GM12891 (cell line): Measurements from ENCODE around the gene COL25A1.

Source experiments
- DNase-seq: peaks from one replicate; pipeline ENCODE4 v3.0.0; 2011; ENCODE audit warnings: low spot score; ENCODE audit not compliant: insufficient read length
- FAIRE-seq: peaks from 2 replicates; lab custom pipeline; 2011; peaks lifted over from hg19 to GRCh38; lab: Jason Lieb, UNC
- PAX5 ChIP-seq: IDR thresholded peaks from 2 replicates; pipeline ENCODE4 v1.6.1; 2011; ENCODE audit warnings: low read length, moderate library complexity, mild to moderate bottlenecking; ENCODE audit not compliant: insufficient read depth, severe bottlenecking
- POLR2A ChIP-seq: IDR thresholded peaks from 2 replicates; pipeline ENCODE4 v1.6.1; 2011; ENCODE audit warnings: low read depth, low read length, control low read depth
- POLR2AphosphoS5 ChIP-seq: IDR thresholded peaks from 2 replicates; pipeline ENCODE4 v1.6.1; 2011; ENCODE audit warnings: low read depth, low read length, control low read depth
- POU2F2 ChIP-seq: IDR thresholded peaks from 2 replicates; pipeline ENCODE4 v1.6.1; 2011; ENCODE audit warnings: low read depth, mild to moderate bottlenecking, control low read depth, low read length, moderate library complexity
- SPI1 ChIP-seq: IDR thresholded peaks from 2 replicates; pipeline ENCODE4 v1.6.1; 2011; ENCODE audit warnings: low read depth, low read length, control low read depth
- TAF1 ChIP-seq: IDR thresholded peaks from 2 replicates; pipeline ENCODE4 v1.6.1; 2011; ENCODE audit warnings: low read depth, low read length, control low read depth

The COL25A1 gene

DNA sequence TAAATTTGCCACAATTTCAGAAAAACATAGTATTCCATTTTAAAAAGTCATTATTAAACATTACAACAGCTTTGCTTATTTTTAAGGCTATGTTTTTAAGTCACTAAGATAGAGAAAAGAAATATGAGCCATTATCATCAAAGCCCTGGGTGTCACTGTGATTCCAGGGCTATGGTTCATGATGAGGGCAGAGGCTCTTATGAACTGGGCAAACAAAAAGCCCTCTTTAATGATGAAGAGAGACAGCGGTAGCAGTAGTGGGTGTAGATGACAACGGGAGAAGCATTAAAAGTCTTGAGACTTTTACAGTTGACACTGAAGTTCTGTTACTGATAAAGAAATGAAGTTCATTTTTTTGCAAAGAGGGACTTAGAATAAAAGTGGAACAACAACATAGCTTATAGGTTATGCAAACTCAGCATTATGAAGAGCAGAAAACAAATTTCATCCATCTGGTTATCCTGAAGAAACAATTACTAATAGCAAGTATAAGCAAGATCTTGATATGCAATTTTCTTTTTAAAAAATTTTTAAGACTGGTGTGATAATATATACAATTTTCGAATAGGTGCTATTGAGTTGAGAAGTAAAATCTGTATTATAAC is 336.9 kb downstream of the COL25A1 start:
- DNase-seq (no peak), FAIRE-seq (no peak)
- no peak for TF ChIP-seq POLR2A
- TF ChIP-seq POLR2AphosphoS5, result no peak
- TF ChIP-seq SPI1, result no peak
- no peak for TF ChIP-seq POU2F2
- no peak for TF ChIP-seq TAF1
- no peak for TF ChIP-seq PAX5

DNA sequence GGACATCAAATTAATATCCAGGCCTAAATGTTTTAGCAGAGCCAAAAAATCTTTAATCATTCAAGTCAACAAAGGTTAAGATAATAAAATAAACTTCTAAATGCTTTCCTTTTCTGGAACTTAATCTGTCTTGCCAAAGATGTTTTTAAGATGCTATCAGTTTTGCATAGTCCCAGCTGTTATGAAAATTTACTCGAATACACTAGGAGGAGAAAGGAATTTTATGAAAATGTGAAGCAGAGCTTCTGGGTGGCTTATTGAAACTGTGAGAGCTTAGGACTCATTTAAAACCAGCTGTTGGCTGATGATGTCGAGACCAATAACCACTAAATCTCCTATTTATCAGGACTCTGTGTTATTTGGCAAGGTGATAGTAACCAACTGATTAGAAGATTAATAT is 337.4 kb downstream of the COL25A1 start:
- FAIRE-seq, result no peak
- TF ChIP-seq POLR2AphosphoS5, result no peak
- DNase-seq, result no peak

DNA sequence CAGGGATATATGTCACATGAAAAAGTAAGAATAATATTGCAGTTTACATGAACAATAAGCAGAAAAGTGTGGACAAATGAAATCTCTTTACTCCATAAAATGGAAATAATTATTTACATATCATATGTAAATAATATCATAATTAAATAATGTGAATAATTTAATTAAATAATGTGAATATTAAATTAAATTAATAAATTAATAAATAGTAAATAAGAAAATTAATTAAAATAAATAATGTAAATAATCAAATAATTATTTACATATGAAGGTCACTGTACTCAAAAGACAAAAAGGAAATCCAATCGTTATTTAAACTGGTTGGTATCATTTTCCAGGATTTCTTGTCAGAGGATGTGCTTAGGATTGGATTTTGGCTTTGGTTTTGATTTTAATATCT is 338.5 kb downstream of the COL25A1 start:
- TF ChIP-seq PAX5, result no peak
- no peak for TF ChIP-seq POLR2A
- TF ChIP-seq POU2F2, result no peak
- no peak for TF ChIP-seq POLR2AphosphoS5
- no peak for TF ChIP-seq SPI1
- no peak for TF ChIP-seq TAF1
- DNase-seq (no peak), FAIRE-seq (no peak)

DNA sequence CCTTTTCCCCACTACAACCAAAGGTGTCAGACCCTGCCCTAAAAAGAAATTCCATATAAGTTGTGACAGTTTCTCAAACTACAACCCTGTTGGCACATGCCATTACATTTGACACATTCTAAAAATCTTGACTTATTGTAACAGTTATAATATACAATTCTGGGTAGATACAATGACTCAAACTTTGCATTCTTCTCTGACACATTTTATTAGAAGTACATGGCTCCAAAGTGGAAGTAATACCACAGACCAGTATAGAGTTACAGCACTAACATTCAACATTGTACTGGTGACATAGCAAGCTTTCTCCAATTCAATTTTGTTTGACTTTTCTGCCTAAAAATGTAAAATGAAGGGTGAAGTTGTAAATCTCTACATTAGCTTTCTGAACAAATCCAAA is 343.0 kb downstream of the COL25A1 start:
- DNase-seq, result no peak
- FAIRE-seq, result no peak
- no peak for TF ChIP-seq POU2F2
- no peak for TF ChIP-seq SPI1
- no peak for TF ChIP-seq TAF1
- TF ChIP-seq POLR2AphosphoS5, result no peak
- TF ChIP-seq PAX5, result no peak

DNA sequence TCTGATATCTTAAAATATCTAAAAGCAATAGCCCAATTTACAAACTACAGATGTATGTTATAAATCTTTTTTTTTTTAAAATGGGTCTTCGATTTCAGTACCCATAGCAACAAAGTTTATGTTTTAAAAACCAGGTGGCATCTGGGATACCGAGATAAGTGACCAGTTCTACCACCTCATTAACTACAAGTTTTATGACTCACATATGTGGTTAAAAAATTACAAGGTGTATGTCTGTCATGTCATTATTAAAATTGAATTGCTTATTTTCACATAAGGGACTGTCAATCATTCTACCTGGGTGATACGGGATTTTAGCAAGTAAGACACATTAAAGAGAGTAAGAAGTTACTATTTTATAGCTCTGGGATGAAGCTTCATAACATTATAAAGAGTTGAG is 347.6 kb downstream of the COL25A1 start:
- no peak for FAIRE-seq
- TF ChIP-seq SPI1, result no peak
- TF ChIP-seq TAF1, result no peak
- no peak for TF ChIP-seq POU2F2
- no peak for TF ChIP-seq POLR2A
- DNase-seq, result no peak

DNA sequence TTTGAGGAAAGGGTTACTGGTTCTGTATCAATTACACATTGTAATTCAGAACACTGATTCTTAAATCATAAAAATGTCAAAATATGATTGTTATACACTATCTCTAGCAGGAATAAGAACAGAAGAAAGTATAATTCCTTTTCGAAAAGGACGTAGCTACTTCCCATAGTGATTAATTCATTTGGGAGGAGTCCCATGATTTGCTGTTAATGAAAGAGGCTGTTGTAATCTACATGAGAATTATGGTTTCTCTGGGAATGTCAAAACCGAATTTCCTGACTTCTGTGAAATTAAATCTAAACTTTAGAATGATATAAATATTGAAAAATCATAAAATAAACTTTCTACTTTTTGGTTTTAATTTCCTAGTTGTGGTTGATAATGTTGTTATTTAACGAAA is 348.5 kb downstream of the COL25A1 start:
- FAIRE-seq, result no peak
- TF ChIP-seq POLR2A (no peak), POLR2AphosphoS5 (no peak), PAX5 (no peak), POU2F2 (no peak), SPI1 (no peak)
- no peak for DNase-seq

DNA sequence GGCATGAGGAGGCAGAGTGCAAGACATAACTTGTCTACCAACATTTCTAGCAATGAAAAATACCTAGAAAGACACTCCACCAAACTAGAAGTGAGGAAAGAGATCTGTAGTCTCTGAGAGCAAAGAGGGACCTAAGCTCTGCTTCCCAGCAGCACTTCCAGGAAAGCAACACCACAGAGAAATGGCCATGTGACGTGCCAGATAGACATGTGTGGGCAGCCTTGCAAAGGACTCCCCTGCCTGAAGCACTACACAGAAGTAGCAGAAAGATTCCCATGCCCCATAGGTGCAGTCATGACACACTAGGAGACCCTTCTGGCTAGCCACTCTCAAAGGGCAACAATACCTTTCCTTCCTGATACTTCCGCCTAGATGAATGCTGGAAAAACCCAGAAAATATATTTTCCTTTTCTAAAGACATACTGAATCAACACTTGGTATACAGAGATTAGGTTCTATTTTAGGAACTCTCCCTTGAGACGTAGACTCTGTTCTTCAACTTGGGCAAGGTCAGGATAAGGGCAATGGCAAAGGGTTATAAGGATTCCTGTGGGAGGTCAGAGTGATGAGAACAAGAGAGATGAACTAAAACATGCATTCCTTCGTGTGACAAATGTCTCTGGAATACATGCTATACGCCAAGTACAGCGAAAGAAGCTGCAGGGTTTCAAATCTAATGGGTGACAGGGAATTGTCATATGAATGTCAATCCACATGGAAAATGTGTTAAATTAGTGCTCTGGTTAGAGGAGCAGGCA is 352.1 kb downstream of the COL25A1 start:
- FAIRE-seq, result no peak
- TF ChIP-seq POU2F2, result no peak
- no peak for TF ChIP-seq PAX5
- TF ChIP-seq SPI1, result no peak
- TF ChIP-seq POLR2A, result no peak
- TF ChIP-seq TAF1, result no peak
- TF ChIP-seq POLR2AphosphoS5, result no peak
- no peak for DNase-seq

DNA sequence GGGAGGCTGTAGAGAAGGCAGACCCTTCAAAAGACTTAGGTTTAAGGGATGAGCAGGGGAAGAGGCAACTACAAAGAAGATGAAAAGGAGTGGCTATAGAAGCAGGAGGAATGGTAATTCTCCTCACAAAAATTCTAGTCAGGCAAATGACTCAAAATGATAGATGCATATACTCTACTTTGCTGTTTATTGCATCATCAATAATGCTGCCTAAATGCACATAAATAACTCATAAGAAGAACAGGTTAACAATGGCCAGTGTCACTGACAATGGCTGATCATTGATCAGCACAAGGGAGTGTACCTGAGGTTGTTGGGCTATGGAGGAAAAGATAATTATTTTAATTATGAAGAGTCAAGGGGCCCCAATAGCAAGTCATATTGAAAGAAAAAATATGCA is 354.9 kb downstream of the COL25A1 start:
- DNase-seq (no peak), FAIRE-seq (no peak)
- no peak for TF ChIP-seq TAF1
- TF ChIP-seq PAX5, result no peak
- TF ChIP-seq POU2F2, result no peak
- TF ChIP-seq POLR2AphosphoS5, result no peak
- TF ChIP-seq POLR2A, result no peak
- no peak for TF ChIP-seq SPI1

DNA sequence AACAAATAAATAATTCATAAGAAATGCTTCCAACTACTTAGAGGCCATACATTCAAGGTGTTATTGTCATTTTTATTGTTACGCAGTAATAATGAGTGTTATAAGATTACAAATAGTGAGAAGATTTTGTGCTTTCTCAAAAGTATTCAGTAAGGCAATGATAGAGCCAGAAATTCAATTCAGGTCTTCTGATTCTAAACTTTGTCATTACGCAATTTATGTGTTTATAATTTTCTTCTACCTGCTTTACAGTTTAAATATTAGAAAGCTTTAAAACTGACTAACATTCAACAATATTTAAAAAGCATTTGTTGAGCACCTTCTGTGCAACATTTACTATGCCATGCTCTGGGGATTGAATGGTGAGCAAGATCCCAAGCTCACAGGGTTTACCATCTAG is 356.2 kb downstream of the COL25A1 start:
- TF ChIP-seq PAX5 (no peak), POLR2A (no peak), SPI1 (no peak), POU2F2 (no peak), TAF1 (no peak), POLR2AphosphoS5 (no peak)
- DNase-seq, result no peak
- FAIRE-seq, result no peak
